ENCODE measurements around the gene DNAH3.
"Not testable (repeated sequence)": the region's sequence is repeated elsewhere in the genome, so short reads cannot be mapped to it uniquely, and the experiment has no call there.

The DNAH3 gene

GRCh38 chr16:20937736-20938135 lies 212.9 kb downstream of the DNAH3 start:
- no peaks in the 10 kb centered on the region for H3K27me3 ChIP-seq (ENCODE audit: control insufficient read depth, insufficient read depth, low read length, poor library complexity, severe bottlenecking)
- H3K4me3 ChIP-seq (ENCODE audit: insufficient read depth, low read depth, low read length): no peak overlapping the region
- WGBS, 2 experiments: 93 to 96% methylated on average over 6 of the region's 6 CpGs
- H3K4me1 ChIP-seq (ENCODE audit: control insufficient read depth, insufficient read depth, low read length): no peaks in the 10 kb centered on the region
- no peaks in the 10 kb centered on the region for H3K9me3 ChIP-seq (ENCODE audit: control insufficient read depth, low read length)
- no peak overlapping the region for H3K27ac ChIP-seq (ENCODE audit: insufficient read depth, low read depth, low read length, poor library complexity, severe bottlenecking)
- no peaks in the 10 kb centered on the region for H3K36me3 ChIP-seq (ENCODE audit: control insufficient read depth, insufficient read depth, low read length)

- Histone ChIP-seq H3K9me3 (ENCODE audit: control insufficient read depth, low read length) (no peaks in the 10 kb centered on the region), H3K4me3 (ENCODE audit: insufficient read depth, low read depth, low read length) (no peak overlapping the region), H3K27ac (ENCODE audit: insufficient read depth, low read depth, low read length, poor library complexity, severe bottlenecking) (no peak overlapping the region), H3K27me3 (ENCODE audit: control insufficient read depth, insufficient read depth, low read length, poor library complexity, severe bottlenecking) (no peaks in the 10 kb centered on the region), H3K36me3 (ENCODE audit: control insufficient read depth, insufficient read depth, low read length) (no peaks in the 10 kb centered on the region), H3K4me1 (ENCODE audit: control insufficient read depth, insufficient read depth, low read length) (no peaks in the 10 kb centered on the region)
Observed at GRCh38 chr16:20933589-20933988, 217.1 kb downstream of the DNAH3 start.

- no peaks in the 10 kb centered on the region for H3K27me3 ChIP-seq (ENCODE audit: control insufficient read depth, insufficient read depth, low read length, poor library complexity, severe bottlenecking)
- 96 to 100% methylated on average over 5 of the region's 5 CpGs for WGBS, 2 experiments
- H3K27ac ChIP-seq (ENCODE audit: insufficient read depth, low read depth, low read length, poor library complexity, severe bottlenecking): no peak overlapping the region
- no peak overlapping the region for H3K4me3 ChIP-seq (ENCODE audit: insufficient read depth, low read depth, low read length)
- no peaks in the 10 kb centered on the region for H3K9me3 ChIP-seq (ENCODE audit: control insufficient read depth, low read length)
- no peaks in the 10 kb centered on the region for H3K36me3 ChIP-seq (ENCODE audit: control insufficient read depth, insufficient read depth, low read length)
- H3K4me1 ChIP-seq (ENCODE audit: control insufficient read depth, insufficient read depth, low read length): no peaks in the 10 kb centered on the region
Observed at GRCh38 chr16:20931066-20931600, 219.5 kb downstream of the DNAH3 start.

- no peaks in the 10 kb centered on the region for H3K4me1 ChIP-seq (ENCODE audit: control insufficient read depth, insufficient read depth, low read length)
- H3K27me3 ChIP-seq (ENCODE audit: control insufficient read depth, insufficient read depth, low read length, poor library complexity, severe bottlenecking): no peaks in the 10 kb centered on the region
- no peak overlapping the region for H3K27ac ChIP-seq (ENCODE audit: insufficient read depth, low read depth, low read length, poor library complexity, severe bottlenecking)
- H3K36me3 ChIP-seq (ENCODE audit: control insufficient read depth, insufficient read depth, low read length): no peaks in the 10 kb centered on the region
- WGBS, 2 experiments: 86 to 100% methylated on average over 1 of the region's 1 CpG
- no peak overlapping the region for H3K4me3 ChIP-seq (ENCODE audit: insufficient read depth, low read depth, low read length)
- H3K9me3 ChIP-seq (ENCODE audit: control insufficient read depth, low read length): no peaks in the 10 kb centered on the region
Observed at GRCh38 chr16:20930365-20930690, 220.3 kb downstream of the DNAH3 start.

- not testable (repeated sequence) for H3K4me3 ChIP-seq (ENCODE audit: insufficient read depth, low read depth, low read length); H3K27ac ChIP-seq (ENCODE audit: insufficient read depth, low read depth, low read length, poor library complexity, severe bottlenecking); H3K9me3 ChIP-seq (ENCODE audit: control insufficient read depth, low read length); H3K4me1 ChIP-seq (ENCODE audit: control insufficient read depth, insufficient read depth, low read length); H3K27me3 ChIP-seq (ENCODE audit: control insufficient read depth, insufficient read depth, low read length, poor library complexity, severe bottlenecking); H3K36me3 ChIP-seq (ENCODE audit: control insufficient read depth, insufficient read depth, low read length)
- WGBS, 2 experiments: 88 to 89% methylated on average over 10 of the region's 10 CpGs
Observed at GRCh38 chr16:20929676-20930364, 220.8 kb downstream of the DNAH3 start.

- no peak overlapping the region for H3K4me3 ChIP-seq (ENCODE audit: insufficient read depth, low read depth, low read length)
- H3K4me1 ChIP-seq (ENCODE audit: control insufficient read depth, insufficient read depth, low read length): no peaks in the 10 kb centered on the region
- H3K36me3 ChIP-seq (ENCODE audit: control insufficient read depth, insufficient read depth, low read length): no peaks in the 10 kb centered on the region
- WGBS, 2 experiments: 84 to 89% methylated on average over 5 of the region's 5 CpGs
- no peaks in the 10 kb centered on the region for H3K27me3 ChIP-seq (ENCODE audit: control insufficient read depth, insufficient read depth, low read length, poor library complexity, severe bottlenecking)
- H3K9me3 ChIP-seq (ENCODE audit: control insufficient read depth, low read length): no peaks in the 10 kb centered on the region
- no peak overlapping the region for H3K27ac ChIP-seq (ENCODE audit: insufficient read depth, low read depth, low read length, poor library complexity, severe bottlenecking)
Observed at GRCh38 chr16:20928774-20929411, 221.8 kb downstream of the DNAH3 start.

- WGBS, 2 experiments: 92 to 94% methylated on average over 1 of the region's 1 CpG
- H3K4me3 ChIP-seq (ENCODE audit: insufficient read depth, low read depth, low read length): no peak overlapping the region
- H3K27ac ChIP-seq (ENCODE audit: insufficient read depth, low read depth, low read length, poor library complexity, severe bottlenecking): no peak overlapping the region
- no peaks in the 10 kb centered on the region for H3K27me3 ChIP-seq (ENCODE audit: control insufficient read depth, insufficient read depth, low read length, poor library complexity, severe bottlenecking)
- H3K4me1 ChIP-seq (ENCODE audit: control insufficient read depth, insufficient read depth, low read length): no peaks in the 10 kb centered on the region
- H3K9me3 ChIP-seq (ENCODE audit: control insufficient read depth, low read length): no peaks in the 10 kb centered on the region
- H3K36me3 ChIP-seq (ENCODE audit: control insufficient read depth, insufficient read depth, low read length): no peaks in the 10 kb centered on the region
Observed at GRCh38 chr16:20925751-20926150, 224.9 kb downstream of the DNAH3 start.

GRCh38 chr16:20923876-20924275 lies 226.8 kb downstream of the DNAH3 start:
- no peaks in the 10 kb centered on the region for H3K36me3 ChIP-seq (ENCODE audit: control insufficient read depth, insufficient read depth, low read length)
- H3K27ac ChIP-seq (ENCODE audit: insufficient read depth, low read depth, low read length, poor library complexity, severe bottlenecking): no peak overlapping the region
- H3K4me3 ChIP-seq (ENCODE audit: insufficient read depth, low read depth, low read length): no peak overlapping the region
- H3K27me3 ChIP-seq (ENCODE audit: control insufficient read depth, insufficient read depth, low read length, poor library complexity, severe bottlenecking): no peaks in the 10 kb centered on the region
- 100% methylated on average over 3 of the region's 3 CpGs for WGBS, 2 experiments
- no peaks in the 10 kb centered on the region for H3K9me3 ChIP-seq (ENCODE audit: control insufficient read depth, low read length)
- H3K4me1 ChIP-seq (ENCODE audit: control insufficient read depth, insufficient read depth, low read length): no peaks in the 10 kb centered on the region

GRCh38 chr16:20920799-20921198 lies 229.8 kb downstream of the DNAH3 start:
- Histone ChIP-seq H3K4me1 (ENCODE audit: control insufficient read depth, insufficient read depth, low read length) (no peaks in the 10 kb centered on the region), H3K36me3 (ENCODE audit: control insufficient read depth, insufficient read depth, low read length) (no peaks in the 10 kb centered on the region), H3K9me3 (ENCODE audit: control insufficient read depth, low read length) (no peaks in the 10 kb centered on the region), H3K4me3 (ENCODE audit: insufficient read depth, low read depth, low read length) (no peak overlapping the region), H3K27me3 (ENCODE audit: control insufficient read depth, insufficient read depth, low read length, poor library complexity, severe bottlenecking) (no peaks in the 10 kb centered on the region), H3K27ac (ENCODE audit: insufficient read depth, low read depth, low read length, poor library complexity, severe bottlenecking) (no peak overlapping the region)
- WGBS, 2 experiments: 86 to 94% methylated on average over 1 to 2 of the region's 2 CpGs

- Histone ChIP-seq H3K4me3 (ENCODE audit: insufficient read depth, low read depth, low read length) (no peak overlapping the region), H3K27me3 (ENCODE audit: control insufficient read depth, insufficient read depth, low read length, poor library complexity, severe bottlenecking) (no peaks in the 10 kb centered on the region), H3K4me1 (ENCODE audit: control insufficient read depth, insufficient read depth, low read length) (no peaks in the 10 kb centered on the region), H3K36me3 (ENCODE audit: control insufficient read depth, insufficient read depth, low read length) (no peaks in the 10 kb centered on the region), H3K9me3 (ENCODE audit: control insufficient read depth, low read length) (no peaks in the 10 kb centered on the region), H3K27ac (ENCODE audit: insufficient read depth, low read depth, low read length, poor library complexity, severe bottlenecking) (no peak overlapping the region)
- WGBS, 2 experiments: 91 to 95% methylated on average over 5 of the region's 5 CpGs
Observed at GRCh38 chr16:20920091-20920490, 230.6 kb downstream of the DNAH3 start.
